Measurements from ENCODE around the gene FST.

The FST gene

DNA sequence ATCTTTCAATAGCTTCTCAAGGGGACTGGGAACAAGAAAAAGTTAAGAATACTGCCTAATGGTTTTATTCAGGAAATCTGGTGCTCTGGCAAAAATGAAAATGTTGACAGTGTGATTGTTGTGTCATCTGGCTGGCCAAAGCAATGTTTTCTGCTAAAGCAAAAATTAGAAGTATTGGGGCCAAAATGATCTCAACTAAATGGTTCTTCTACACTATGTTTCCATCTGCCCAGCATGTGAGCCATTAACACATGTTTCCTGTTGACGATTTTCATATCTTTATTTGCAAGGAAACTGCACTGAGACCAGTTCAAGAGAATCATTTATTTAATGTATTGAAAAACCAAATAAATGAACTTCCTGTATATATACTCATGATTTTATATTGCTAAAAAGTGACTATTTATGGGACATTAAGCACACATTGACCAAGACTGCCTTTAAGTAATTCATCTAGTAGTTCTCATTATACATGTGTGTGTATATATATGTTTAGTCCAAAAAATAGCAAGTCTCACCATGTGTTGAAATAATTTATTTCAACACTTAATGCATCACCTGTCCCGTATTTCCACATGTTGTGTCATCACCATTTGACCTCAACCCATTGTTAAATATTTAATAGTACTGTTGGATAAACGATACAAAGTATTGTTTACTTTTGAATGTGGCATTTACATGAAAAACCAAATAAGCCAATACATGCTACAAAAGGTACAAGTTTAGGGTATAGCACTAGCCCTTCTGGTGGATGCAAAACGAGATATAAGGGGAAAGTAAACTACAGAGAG, 7.5 kb upstream of the FST start:
- no peaks in the 10 kb centered on the region for H3K27me3 ChIP-seq (ENCODE audit: insufficient read depth, low read length, poor library complexity, severe bottlenecking)
- TF ChIP-seq EZH2phosphoT487 (IDR thresholded peaks at IDR 0.05; ENCODE audit: borderline replicate concordance) = no peak
- TF ChIP-seq, protein P1, sequence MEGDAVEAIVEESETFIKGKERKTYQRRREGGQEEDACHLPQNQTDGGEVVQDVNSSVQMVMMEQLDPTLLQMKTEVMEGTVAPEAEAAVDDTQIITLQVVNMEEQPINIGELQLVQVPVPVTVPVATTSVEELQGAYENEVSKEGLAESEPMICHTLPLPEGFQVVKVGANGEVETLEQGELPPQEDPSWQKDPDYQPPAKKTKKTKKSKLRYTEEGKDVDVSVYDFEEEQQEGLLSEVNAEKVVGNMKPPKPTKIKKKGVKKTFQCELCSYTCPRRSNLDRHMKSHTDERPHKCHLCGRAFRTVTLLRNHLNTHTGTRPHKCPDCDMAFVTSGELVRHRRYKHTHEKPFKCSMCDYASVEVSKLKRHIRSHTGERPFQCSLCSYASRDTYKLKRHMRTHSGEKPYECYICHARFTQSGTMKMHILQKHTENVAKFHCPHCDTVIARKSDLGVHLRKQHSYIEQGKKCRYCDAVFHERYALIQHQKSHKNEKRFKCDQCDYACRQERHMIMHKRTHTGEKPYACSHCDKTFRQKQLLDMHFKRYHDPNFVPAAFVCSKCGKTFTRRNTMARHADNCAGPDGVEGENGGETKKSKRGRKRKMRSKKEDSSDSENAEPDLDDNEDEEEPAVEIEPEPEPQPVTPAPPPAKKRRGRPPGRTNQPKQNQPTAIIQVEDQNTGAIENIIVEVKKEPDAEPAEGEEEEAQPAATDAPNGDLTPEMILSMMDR (conservative IDR thresholded peaks at IDR 0.05; ENCODE audit: low read length) = no peak
- no peak overlapping the region for H3K9ac ChIP-seq (ENCODE audit: low read depth, low read length, poor library complexity, severe bottlenecking)
- no peaks in the 10 kb centered on the region for H4K20me1 ChIP-seq (ENCODE audit: insufficient read depth, low read length, poor library complexity, severe bottlenecking)
- H2AFZ ChIP-seq (ENCODE audit: low read length) = no peak overlapping the region
- no peaks in the 10 kb centered on the region for H3K36me3 ChIP-seq (ENCODE audit: insufficient read depth, low read length)
- H3K79me2 ChIP-seq (ENCODE audit: insufficient read depth, low read length) = no peaks in the 10 kb centered on the region
- H3K4me2 ChIP-seq (ENCODE audit: low read depth, low read length, poor library complexity, severe bottlenecking) = no peak overlapping the region
- H3K9me3 ChIP-seq (ENCODE audit: insufficient read depth, low read depth, low read length) = no peaks in the 10 kb centered on the region
- H3K9me2 ChIP-seq (replicated peaks; ENCODE audit: low read depth, low read length) = no peaks in the 10 kb centered on the region
- H3K4me3 ChIP-seq (ENCODE audit: low read length, poor library complexity, severe bottlenecking) = no peak overlapping the region
- peaks cover 3% of the 10 kb centered on the region for H3K4me1 ChIP-seq (ENCODE audit: insufficient read depth, low read length, poor library complexity, severe bottlenecking)
- H3F3A ChIP-seq (ENCODE audit: low read depth) = no peaks in the 10 kb centered on the region

GRCh38 chr5:53473633-53474032, 6.8 kb upstream of the FST start:
- Histone ChIP-seq H3K79me2 (ENCODE audit: insufficient read depth, low read length) (no peaks in the 10 kb centered on the region), H3K9me3 (ENCODE audit: insufficient read depth, low read depth, low read length) (no peaks in the 10 kb centered on the region), H4K20me1 (ENCODE audit: insufficient read depth, low read length, poor library complexity, severe bottlenecking) (no peaks in the 10 kb centered on the region), H3K4me2 (ENCODE audit: low read depth, low read length, poor library complexity, severe bottlenecking) (no peak overlapping the region), H2AFZ (ENCODE audit: low read length) (no peak overlapping the region), H3K4me3 (ENCODE audit: low read length, poor library complexity, severe bottlenecking) (no peak overlapping the region), H3K27me3 (ENCODE audit: insufficient read depth, low read length, poor library complexity, severe bottlenecking) (no peaks in the 10 kb centered on the region), H3K4me1 (ENCODE audit: insufficient read depth, low read length, poor library complexity, severe bottlenecking) (no peaks in the 10 kb centered on the region), H3K9ac (ENCODE audit: low read depth, low read length, poor library complexity, severe bottlenecking) (no peak overlapping the region), H3K36me3 (ENCODE audit: insufficient read depth, low read length) (no peaks in the 10 kb centered on the region), H3K9me2 (replicated peaks; ENCODE audit: low read depth, low read length) (no peaks in the 10 kb centered on the region), H3F3A (ENCODE audit: low read depth) (no peaks in the 10 kb centered on the region)
- TF ChIP-seq, protein P1 (conservative IDR thresholded peaks at IDR 0.05; ENCODE audit: low read length) = no peak
- TF ChIP-seq EZH2phosphoT487 (IDR thresholded peaks at IDR 0.05; ENCODE audit: borderline replicate concordance) = no peak

DNA sequence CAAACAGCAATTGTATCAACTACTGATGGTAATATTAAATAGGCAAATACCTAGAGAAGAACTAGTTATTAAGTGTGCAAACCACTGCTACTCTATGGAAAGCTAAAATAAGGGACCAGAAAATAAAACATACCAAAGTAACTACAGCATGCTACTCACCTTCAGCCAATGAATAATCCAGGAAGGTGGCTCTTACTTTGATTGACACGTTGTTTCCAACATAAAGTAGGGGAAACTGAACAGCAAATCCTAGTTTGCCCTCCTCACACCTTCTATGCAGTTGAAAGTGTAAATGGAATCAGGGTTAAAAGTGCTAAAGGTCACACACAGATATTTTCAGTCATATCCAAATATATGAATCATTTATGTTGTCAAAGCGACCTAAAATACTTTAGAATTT, 5.1 kb upstream of the FST start:
- H3K4me3 ChIP-seq (ENCODE audit: low read length, poor library complexity, severe bottlenecking) = no peak overlapping the region
- no peaks in the 10 kb centered on the region for H3K27me3 ChIP-seq (ENCODE audit: insufficient read depth, low read length, poor library complexity, severe bottlenecking)
- no peaks in the 10 kb centered on the region for H3F3A ChIP-seq (ENCODE audit: low read depth)
- no peaks in the 10 kb centered on the region for H3K9me3 ChIP-seq (ENCODE audit: insufficient read depth, low read depth, low read length)
- no peaks in the 10 kb centered on the region for H3K36me3 ChIP-seq (ENCODE audit: insufficient read depth, low read length)
- no peak overlapping the region for H3K9ac ChIP-seq (ENCODE audit: low read depth, low read length, poor library complexity, severe bottlenecking)
- H3K4me1 ChIP-seq (ENCODE audit: insufficient read depth, low read length, poor library complexity, severe bottlenecking) = no peaks in the 10 kb centered on the region
- TF ChIP-seq, protein P1 (conservative IDR thresholded peaks at IDR 0.05; ENCODE audit: low read length) = no peak
- TF ChIP-seq EZH2phosphoT487 (IDR thresholded peaks at IDR 0.05; ENCODE audit: borderline replicate concordance) = no peak
- H2AFZ ChIP-seq (ENCODE audit: low read length) = no peak overlapping the region
- H4K20me1 ChIP-seq (ENCODE audit: insufficient read depth, low read length, poor library complexity, severe bottlenecking) = no peaks in the 10 kb centered on the region
- H3K4me2 ChIP-seq (ENCODE audit: low read depth, low read length, poor library complexity, severe bottlenecking) = no peak overlapping the region
- no peaks in the 10 kb centered on the region for H3K79me2 ChIP-seq (ENCODE audit: insufficient read depth, low read length)
- H3K9me2 ChIP-seq (replicated peaks; ENCODE audit: low read depth, low read length) = no peaks in the 10 kb centered on the region
